Measurements from ENCODE around the gene CFAP206. TPM values are rescaled to one million over a fixed set of nuclear protein-coding genes. Genes with fewer than 3 reads are reported as not detected.

The CFAP206 gene
- total and polyA plus RNA-seq, 2 donors (not counting 1 experiment from before 2014, with no cell fraction given), result not detected

GRCh38 chr6:87421576-87421975 is 13.8 kb downstream of the CFAP206 start:
- no CpG with 5 or more reads among the region's 2 CpGs for WGBS (ENCODE audit: insufficient coverage)
- no peak overlapping the region for H3K4me3 Mint-ChIP-seq
- TF ChIP-seq CTCF (IDR thresholded peaks at IDR 0.05) (no peak), EZH2 (IDR thresholded peaks at IDR 0.05; ENCODE audit: borderline replicate concordance, insufficient read depth, low read depth, low read length, poor library complexity, severe bottlenecking) (no peak)
- Histone ChIP-seq H4K20me1 (ENCODE audit: control insufficient read depth, insufficient read depth, low read length, poor library complexity, severe bottlenecking) (no peaks in the 10 kb centered on the region), H3K27me3 (replicated peaks in 1 of 4; ENCODE audit: control extremely low read depth in 1 of 4, control insufficient read depth in 3 of 4, insufficient read depth in 4 of 4, low read length in 3 of 4) (no peaks in the 10 kb centered on the region), H3K9me3 (ENCODE audit: control extremely low read depth in 1 of 3, control insufficient read depth in 2 of 3, insufficient read depth in 1 of 3, low read length in 2 of 3) (no peaks in the 10 kb centered on the region), H3K27ac (ENCODE audit: low read length in 2 of 2) (no peak overlapping the region), H3K4me1 (ENCODE audit: control insufficient read depth in 2 of 2, insufficient read depth in 2 of 2, low read length in 2 of 2) (no peaks in the 10 kb centered on the region), H3K9ac (ENCODE audit: low read length) (no peak overlapping the region), H3K79me2 (ENCODE audit: control insufficient read depth, insufficient read depth, low read length) (no peaks in the 10 kb centered on the region), H2AFZ (ENCODE audit: insufficient read depth, low read depth, low read length, poor library complexity, severe bottlenecking) (no peak overlapping the region), H3K4me2 (replicated peaks; ENCODE audit: low read depth, low read length, poor library complexity, severe bottlenecking) (no peak overlapping the region), H3K36me3 (replicated peaks in 1 of 2; ENCODE audit: control extremely low read depth in 1 of 2, control insufficient read depth in 1 of 2, extremely low read depth in 1 of 2, insufficient read depth in 2 of 2, low read length in 1 of 2) (no peaks in the 10 kb centered on the region), H3K4me3 (ENCODE audit: control extremely low read depth in 1 of 5, extremely low read depth in 1 of 5, insufficient read depth in 1 of 5, low read depth in 2 of 5, low read length in 4 of 5) (no peak overlapping the region)
- no peak overlapping the region for H3K27ac Mint-ChIP-seq
- no peaks in the 10 kb centered on the region for H3K9me3 Mint-ChIP-seq (ENCODE audit: insufficient read depth)
- DNase-seq (no peak), ATAC-seq (ENCODE audit: low read depth) (no peak)
- intact Hi-C loops (cut with micrococcal nuclease), result no loop called here
- ChIA-PET CTCF (no interaction called here), POLR2A (no interaction called here)
- H3K27me3 Mint-ChIP-seq, result peaks cover 2% of the 10 kb centered on the region
- H3K4me1 Mint-ChIP-seq, result no peaks in the 10 kb centered on the region

GRCh38 chr6:87426789-87427188 is 19.0 kb downstream of the CFAP206 start:
- Histone ChIP-seq H4K20me1 (ENCODE audit: control insufficient read depth, insufficient read depth, low read length, poor library complexity, severe bottlenecking) (no peaks in the 10 kb centered on the region), H2AFZ (ENCODE audit: insufficient read depth, low read depth, low read length, poor library complexity, severe bottlenecking) (no peak overlapping the region), H3K4me3 (ENCODE audit: control extremely low read depth in 1 of 5, extremely low read depth in 1 of 5, insufficient read depth in 1 of 5, low read depth in 2 of 5, low read length in 4 of 5) (no peak overlapping the region), H3K9ac (ENCODE audit: low read length) (no peak overlapping the region), H3K27ac (ENCODE audit: low read length in 2 of 2) (no peak overlapping the region), H3K27me3 (replicated peaks in 1 of 4; ENCODE audit: control extremely low read depth in 1 of 4, control insufficient read depth in 3 of 4, insufficient read depth in 4 of 4, low read length in 3 of 4) (no peaks in the 10 kb centered on the region), H3K36me3 (replicated peaks in 1 of 2; ENCODE audit: control extremely low read depth in 1 of 2, control insufficient read depth in 1 of 2, extremely low read depth in 1 of 2, insufficient read depth in 2 of 2, low read length in 1 of 2) (no peaks in the 10 kb centered on the region), H3K4me2 (replicated peaks; ENCODE audit: low read depth, low read length, poor library complexity, severe bottlenecking) (no peak overlapping the region), H3K4me1 (ENCODE audit: control insufficient read depth in 2 of 2, insufficient read depth in 2 of 2, low read length in 2 of 2) (no peaks in the 10 kb centered on the region), H3K79me2 (ENCODE audit: control insufficient read depth, insufficient read depth, low read length) (no peaks in the 10 kb centered on the region), H3K9me3 (ENCODE audit: control extremely low read depth in 1 of 3, control insufficient read depth in 2 of 3, insufficient read depth in 1 of 3, low read length in 2 of 3) (no peaks in the 10 kb centered on the region)
- DNase-seq (no peak), ATAC-seq (ENCODE audit: low read depth) (no peak)
- no peaks in the 10 kb centered on the region for H3K9me3 Mint-ChIP-seq (ENCODE audit: insufficient read depth)
- WGBS (ENCODE audit: insufficient coverage), result 100% methylated on average over 2 of the region's 4 CpGs
- no peaks in the 10 kb centered on the region for H3K4me1 Mint-ChIP-seq
- no peak overlapping the region for H3K4me3 Mint-ChIP-seq
- H3K27ac Mint-ChIP-seq, result no peak overlapping the region
- no peak for TF ChIP-seq EZH2 (IDR thresholded peaks at IDR 0.05; ENCODE audit: borderline replicate concordance, insufficient read depth, low read depth, low read length, poor library complexity, severe bottlenecking)
- no peak for TF ChIP-seq CTCF (IDR thresholded peaks at IDR 0.05)
- ChIA-PET CTCF (no interaction called here), POLR2A (no interaction called here)
- intact Hi-C loops (cut with micrococcal nuclease), result no loop called here
- H3K27me3 Mint-ChIP-seq, result peaks cover 16% of the 10 kb centered on the region
